ENCODE measurements around the gene NCAPG2. TPM values are rescaled to one million over a fixed set of nuclear protein-coding genes. Genes with fewer than 3 reads are reported as not detected.
A peak's percentile ranks its signal among the peaks of the same experiment; 100 is the strongest.

NCAPG2 gene
- total and polyA plus RNA-seq, 2 of the 13 experiments (the other 11 are each of a cell fraction or from before 2014, with no cell fraction given) = 15.1 to 30.7 TPM

- no peak for TF ChIP-seq ZNF18 (CRISPR knock-in tag; IDR thresholded peaks at IDR 0.05; ENCODE audit: insufficient replicate concordance)
- TF ChIP-seq ARID3A (IDR thresholded peaks at IDR 0.05; ENCODE audit: low read depth, low read length) = peak; percentile 47
- TF ChIP-seq STAG1 (CRISPR knock-in tag; IDR thresholded peaks at IDR 0.05) = peak; percentile 19; the same call in 1 of the 2 replicates
- TF ChIP-seq TEF (CRISPR knock-in tag; IDR thresholded peaks at IDR 0.05) = no peak
- TF ChIP-seq TAF15 (IDR thresholded peaks at IDR 0.05; ENCODE audit: low read depth, low read length, poor library complexity, severe bottlenecking) = no peak
- TF ChIP-seq BCL6 (CRISPR knock-in tag; IDR thresholded peaks at IDR 0.05) = peak; percentile 56
- no peak for TF ChIP-seq ZNF720 (CRISPR knock-in tag; IDR thresholded peaks at IDR 0.05)
- TF ChIP-seq GABPB1 (CRISPR knock-in tag; IDR thresholded peaks at IDR 0.05) = peak; percentile 28; the same call in 1 of the 2 replicates
- TF ChIP-seq JUNB (CRISPR knock-in tag; IDR thresholded peaks at IDR 0.05; ENCODE audit: borderline replicate concordance) = no peak
- TF ChIP-seq HNRNPL (IDR thresholded peaks at IDR 0.05; ENCODE audit: low read depth, low read length) = no peak
- TF ChIP-seq TBL1XR1 (IDR thresholded peaks at IDR 0.05; ENCODE audit: borderline replicate concordance, low read length, partially characterized antibody) = no peak
- TF ChIP-seq FOXJ3 (CRISPR knock-in tag; IDR thresholded peaks at IDR 0.05; ENCODE audit: borderline replicate concordance) = peak; percentile 56; the same call in 1 of the 2 replicates
- TF ChIP-seq, protein P1, sequence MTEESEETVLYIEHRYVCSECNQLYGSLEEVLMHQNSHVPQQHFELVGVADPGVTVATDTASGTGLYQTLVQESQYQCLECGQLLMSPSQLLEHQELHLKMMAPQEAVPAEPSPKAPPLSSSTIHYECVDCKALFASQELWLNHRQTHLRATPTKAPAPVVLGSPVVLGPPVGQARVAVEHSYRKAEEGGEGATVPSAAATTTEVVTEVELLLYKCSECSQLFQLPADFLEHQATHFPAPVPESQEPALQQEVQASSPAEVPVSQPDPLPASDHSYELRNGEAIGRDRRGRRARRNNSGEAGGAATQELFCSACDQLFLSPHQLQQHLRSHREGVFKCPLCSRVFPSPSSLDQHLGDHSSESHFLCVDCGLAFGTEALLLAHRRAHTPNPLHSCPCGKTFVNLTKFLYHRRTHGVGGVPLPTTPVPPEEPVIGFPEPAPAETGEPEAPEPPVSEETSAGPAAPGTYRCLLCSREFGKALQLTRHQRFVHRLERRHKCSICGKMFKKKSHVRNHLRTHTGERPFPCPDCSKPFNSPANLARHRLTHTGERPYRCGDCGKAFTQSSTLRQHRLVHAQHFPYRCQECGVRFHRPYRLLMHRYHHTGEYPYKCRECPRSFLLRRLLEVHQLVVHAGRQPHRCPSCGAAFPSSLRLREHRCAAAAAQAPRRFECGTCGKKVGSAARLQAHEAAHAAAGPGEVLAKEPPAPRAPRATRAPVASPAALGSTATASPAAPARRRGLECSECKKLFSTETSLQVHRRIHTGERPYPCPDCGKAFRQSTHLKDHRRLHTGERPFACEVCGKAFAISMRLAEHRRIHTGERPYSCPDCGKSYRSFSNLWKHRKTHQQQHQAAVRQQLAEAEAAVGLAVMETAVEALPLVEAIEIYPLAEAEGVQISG (CRISPR knock-in tag; IDR thresholded peaks at IDR 0.05) = 0 out of 2 replicates have a peak, but pooled peaks have one; percentile 33
- no peak for TF ChIP-seq ZNF282 (IDR thresholded peaks at IDR 0.05; ENCODE audit: partially characterized antibody)
- TF ChIP-seq, protein P2, sequence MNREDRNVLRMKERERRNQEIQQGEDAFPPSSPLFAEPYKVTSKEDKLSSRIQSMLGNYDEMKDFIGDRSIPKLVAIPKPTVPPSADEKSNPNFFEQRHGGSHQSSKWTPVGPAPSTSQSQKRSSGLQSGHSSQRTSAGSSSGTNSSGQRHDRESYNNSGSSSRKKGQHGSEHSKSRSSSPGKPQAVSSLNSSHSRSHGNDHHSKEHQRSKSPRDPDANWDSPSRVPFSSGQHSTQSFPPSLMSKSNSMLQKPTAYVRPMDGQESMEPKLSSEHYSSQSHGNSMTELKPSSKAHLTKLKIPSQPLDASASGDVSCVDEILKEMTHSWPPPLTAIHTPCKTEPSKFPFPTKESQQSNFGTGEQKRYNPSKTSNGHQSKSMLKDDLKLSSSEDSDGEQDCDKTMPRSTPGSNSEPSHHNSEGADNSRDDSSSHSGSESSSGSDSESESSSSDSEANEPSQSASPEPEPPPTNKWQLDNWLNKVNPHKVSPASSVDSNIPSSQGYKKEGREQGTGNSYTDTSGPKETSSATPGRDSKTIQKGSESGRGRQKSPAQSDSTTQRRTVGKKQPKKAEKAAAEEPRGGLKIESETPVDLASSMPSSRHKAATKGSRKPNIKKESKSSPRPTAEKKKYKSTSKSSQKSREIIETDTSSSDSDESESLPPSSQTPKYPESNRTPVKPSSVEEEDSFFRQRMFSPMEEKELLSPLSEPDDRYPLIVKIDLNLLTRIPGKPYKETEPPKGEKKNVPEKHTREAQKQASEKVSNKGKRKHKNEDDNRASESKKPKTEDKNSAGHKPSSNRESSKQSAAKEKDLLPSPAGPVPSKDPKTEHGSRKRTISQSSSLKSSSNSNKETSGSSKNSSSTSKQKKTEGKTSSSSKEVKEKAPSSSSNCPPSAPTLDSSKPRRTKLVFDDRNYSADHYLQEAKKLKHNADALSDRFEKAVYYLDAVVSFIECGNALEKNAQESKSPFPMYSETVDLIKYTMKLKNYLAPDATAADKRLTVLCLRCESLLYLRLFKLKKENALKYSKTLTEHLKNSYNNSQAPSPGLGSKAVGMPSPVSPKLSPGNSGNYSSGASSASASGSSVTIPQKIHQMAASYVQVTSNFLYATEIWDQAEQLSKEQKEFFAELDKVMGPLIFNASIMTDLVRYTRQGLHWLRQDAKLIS (CRISPR knock-in tag; IDR thresholded peaks at IDR 0.05) = no peak
- no peak for TF ChIP-seq ZNF878 (CRISPR knock-in tag; IDR thresholded peaks at IDR 0.05)
- TF ChIP-seq, protein P3, sequence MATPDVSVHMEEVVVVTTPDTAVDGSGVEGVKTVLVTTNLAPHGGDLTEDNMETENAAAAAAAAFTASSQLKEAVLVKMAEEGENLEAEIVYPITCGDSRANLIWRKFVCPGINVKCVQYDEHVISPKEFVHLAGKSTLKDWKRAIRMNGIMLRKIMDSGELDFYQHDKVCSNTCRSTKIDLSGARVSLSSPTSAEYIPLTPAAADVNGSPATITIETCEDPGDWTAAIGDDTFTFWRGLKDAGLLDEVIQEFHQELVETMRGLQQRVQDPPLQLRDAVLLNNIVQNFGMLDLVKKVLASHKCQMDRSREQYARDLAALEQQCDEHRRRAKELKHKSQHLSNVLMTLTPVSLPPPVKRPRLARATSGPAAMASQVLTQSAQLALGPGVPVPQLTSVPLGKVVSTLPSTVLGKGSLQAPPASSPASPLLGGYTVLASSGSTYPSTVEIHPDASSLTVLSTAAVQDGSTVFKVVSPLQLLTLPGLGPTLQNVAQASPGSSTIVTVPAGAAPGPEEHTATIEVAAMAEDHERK (CRISPR knock-in tag; IDR thresholded peaks at IDR 0.05; ENCODE audit: low read depth) = no peak
- TF ChIP-seq ZBTB38 (CRISPR knock-in tag; IDR thresholded peaks at IDR 0.05) = peak; percentile 71
Observed at GRCh38 chr7:158642149-158642548, 62.5 kb downstream of the NCAPG2 start (continued).

Measured in HepG2 (cell line).